ENCODE measurements around the gene ZNF211. TPM values are rescaled to one million over a fixed set of nuclear protein-coding genes. Genes with fewer than 3 reads are reported as not detected.

Gene ZNF211
- total and polyA plus RNA-seq, 10 of the 15 experiments (the other 5 are each of a cell fraction or from before 2014, with no cell fraction given), result 2.1 to 20.6 (median 9.3) TPM

DNA sequence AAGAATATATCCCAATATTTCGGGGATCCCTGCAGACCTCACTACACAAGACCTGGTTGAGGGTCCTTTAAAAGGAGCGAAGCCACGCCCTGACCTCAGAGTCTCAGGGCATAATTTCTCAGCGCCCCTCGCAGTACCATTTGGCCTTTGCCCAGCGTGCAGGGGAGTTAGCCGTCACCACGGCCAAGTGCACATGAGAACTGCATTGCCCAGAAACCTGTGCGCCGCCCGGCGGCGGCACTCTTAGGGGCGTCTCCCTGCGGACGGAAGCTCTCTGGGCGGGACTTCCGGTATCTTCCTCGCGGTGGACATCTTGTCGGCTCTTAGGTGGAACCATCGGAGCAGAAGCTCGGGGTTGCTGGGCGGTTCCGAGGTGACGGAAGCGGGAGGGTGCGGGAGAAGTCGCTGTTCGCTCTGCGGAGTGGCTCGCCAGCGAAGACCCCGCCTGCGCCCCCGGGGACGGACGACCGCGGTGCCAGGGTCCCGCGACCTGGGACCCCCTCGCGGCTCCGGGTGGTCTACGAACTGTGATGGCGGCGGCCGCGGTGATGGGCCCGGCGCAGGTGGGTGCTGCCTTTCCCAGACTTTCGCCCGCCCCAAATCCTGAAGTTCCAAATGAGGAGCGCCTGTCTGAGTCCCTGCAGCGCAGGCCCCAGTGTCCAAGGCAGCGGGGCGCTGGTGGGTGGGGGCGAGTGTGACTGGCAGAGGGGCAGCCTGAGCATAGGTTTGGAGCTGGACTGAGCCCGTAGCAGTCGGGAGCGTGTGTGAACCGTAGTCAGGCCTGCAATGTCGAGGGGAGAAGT, 18.8 kb upstream of the ZNF211 start, which contains the start of gene ZNF134 (continued):
- TF ChIP-seq, protein P1, sequence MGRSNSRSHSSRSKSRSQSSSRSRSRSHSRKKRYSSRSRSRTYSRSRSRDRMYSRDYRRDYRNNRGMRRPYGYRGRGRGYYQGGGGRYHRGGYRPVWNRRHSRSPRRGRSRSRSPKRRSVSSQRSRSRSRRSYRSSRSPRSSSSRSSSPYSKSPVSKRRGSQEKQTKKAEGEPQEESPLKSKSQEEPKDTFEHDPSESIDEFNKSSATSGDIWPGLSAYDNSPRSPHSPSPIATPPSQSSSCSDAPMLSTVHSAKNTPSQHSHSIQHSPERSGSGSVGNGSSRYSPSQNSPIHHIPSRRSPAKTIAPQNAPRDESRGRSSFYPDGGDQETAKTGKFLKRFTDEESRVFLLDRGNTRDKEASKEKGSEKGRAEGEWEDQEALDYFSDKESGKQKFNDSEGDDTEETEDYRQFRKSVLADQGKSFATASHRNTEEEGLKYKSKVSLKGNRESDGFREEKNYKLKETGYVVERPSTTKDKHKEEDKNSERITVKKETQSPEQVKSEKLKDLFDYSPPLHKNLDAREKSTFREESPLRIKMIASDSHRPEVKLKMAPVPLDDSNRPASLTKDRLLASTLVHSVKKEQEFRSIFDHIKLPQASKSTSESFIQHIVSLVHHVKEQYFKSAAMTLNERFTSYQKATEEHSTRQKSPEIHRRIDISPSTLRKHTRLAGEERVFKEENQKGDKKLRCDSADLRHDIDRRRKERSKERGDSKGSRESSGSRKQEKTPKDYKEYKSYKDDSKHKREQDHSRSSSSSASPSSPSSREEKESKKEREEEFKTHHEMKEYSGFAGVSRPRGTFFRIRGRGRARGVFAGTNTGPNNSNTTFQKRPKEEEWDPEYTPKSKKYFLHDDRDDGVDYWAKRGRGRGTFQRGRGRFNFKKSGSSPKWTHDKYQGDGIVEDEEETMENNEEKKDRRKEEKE (IDR thresholded peaks at IDR 0.05), result no peak
- TF ChIP-seq RUNX3 (IDR thresholded peaks at IDR 0.05; ENCODE audit: low read length) (peak; percentile 15; the same call in 1 of the 2 replicates), NFYA (IDR thresholded peaks at IDR 0.05; ENCODE audit: borderline replicate concordance, low read depth, low read length) (no peak), RELA (IDR thresholded peaks at IDR 0.05; ENCODE audit: borderline replicate concordance, partially characterized antibody) (no peak), MTA2 (IDR thresholded peaks at IDR 0.05; ENCODE audit: low read depth) (no peak), FOXK2 (IDR thresholded peaks at IDR 0.05) (no peak), RAD21 (IDR thresholded peaks at IDR 0.05; ENCODE audit: insufficient read depth, low read depth, low read length) (no peak), NR2F1 (conservative IDR thresholded peaks at IDR 0.05) (peak; percentile 24; the same call in 1 of the 2 replicates), NRF1 (conservative IDR thresholded peaks at IDR 0.05; ENCODE audit: low read depth, low read length) (no peak), SUZ12 (IDR thresholded peaks at IDR 0.05; ENCODE audit: unreplicated experiment) (no peak), CBX3 (IDR thresholded peaks at IDR 0.05; ENCODE audit: borderline replicate concordance, low read depth) (no peak), ZNF622 (IDR thresholded peaks at IDR 0.05) (no peak), POLR2AphosphoS2 (IDR thresholded peaks at IDR 0.05; ENCODE audit: low read depth, low read length) (0 out of 2 replicates have a peak, but pooled peaks have one; percentile 51), EED (IDR thresholded peaks at IDR 0.05; ENCODE audit: low read depth) (no peak), CEBPB (IDR thresholded peaks at IDR 0.05; ENCODE audit: borderline replicate concordance in 1 of 2, low read depth in 2 of 2, low read length in 2 of 2) (no peak), MEF2A (IDR thresholded peaks at IDR 0.05; ENCODE audit: insufficient read depth, low read depth, low read length) (no peak), ESRRA (IDR thresholded peaks at IDR 0.05; ENCODE audit: low read length) (no peak)
- TF ChIP-seq, protein P2, sequence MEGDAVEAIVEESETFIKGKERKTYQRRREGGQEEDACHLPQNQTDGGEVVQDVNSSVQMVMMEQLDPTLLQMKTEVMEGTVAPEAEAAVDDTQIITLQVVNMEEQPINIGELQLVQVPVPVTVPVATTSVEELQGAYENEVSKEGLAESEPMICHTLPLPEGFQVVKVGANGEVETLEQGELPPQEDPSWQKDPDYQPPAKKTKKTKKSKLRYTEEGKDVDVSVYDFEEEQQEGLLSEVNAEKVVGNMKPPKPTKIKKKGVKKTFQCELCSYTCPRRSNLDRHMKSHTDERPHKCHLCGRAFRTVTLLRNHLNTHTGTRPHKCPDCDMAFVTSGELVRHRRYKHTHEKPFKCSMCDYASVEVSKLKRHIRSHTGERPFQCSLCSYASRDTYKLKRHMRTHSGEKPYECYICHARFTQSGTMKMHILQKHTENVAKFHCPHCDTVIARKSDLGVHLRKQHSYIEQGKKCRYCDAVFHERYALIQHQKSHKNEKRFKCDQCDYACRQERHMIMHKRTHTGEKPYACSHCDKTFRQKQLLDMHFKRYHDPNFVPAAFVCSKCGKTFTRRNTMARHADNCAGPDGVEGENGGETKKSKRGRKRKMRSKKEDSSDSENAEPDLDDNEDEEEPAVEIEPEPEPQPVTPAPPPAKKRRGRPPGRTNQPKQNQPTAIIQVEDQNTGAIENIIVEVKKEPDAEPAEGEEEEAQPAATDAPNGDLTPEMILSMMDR (IDR thresholded peaks at IDR 0.05 in 2 of 3, conservative IDR thresholded peaks at IDR 0.05 in 1 of 3; ENCODE audit: control insufficient read depth in 2 of 3, extremely low read depth in 1 of 3, insufficient read depth in 1 of 3, low read depth in 3 of 3, low read length in 3 of 3), result 0 out of 6 replicates have a peak, but pooled peaks of 2 of the 3 experiments have one; percentile 4 to 5
- TF ChIP-seq, protein P3, sequence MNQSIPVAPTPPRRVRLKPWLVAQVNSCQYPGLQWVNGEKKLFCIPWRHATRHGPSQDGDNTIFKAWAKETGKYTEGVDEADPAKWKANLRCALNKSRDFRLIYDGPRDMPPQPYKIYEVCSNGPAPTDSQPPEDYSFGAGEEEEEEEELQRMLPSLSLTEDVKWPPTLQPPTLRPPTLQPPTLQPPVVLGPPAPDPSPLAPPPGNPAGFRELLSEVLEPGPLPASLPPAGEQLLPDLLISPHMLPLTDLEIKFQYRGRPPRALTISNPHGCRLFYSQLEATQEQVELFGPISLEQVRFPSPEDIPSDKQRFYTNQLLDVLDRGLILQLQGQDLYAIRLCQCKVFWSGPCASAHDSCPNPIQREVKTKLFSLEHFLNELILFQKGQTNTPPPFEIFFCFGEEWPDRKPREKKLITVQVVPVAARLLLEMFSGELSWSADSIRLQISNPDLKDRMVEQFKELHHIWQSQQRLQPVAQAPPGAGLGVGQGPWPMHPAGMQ (IDR thresholded peaks at IDR 0.05; ENCODE audit: borderline replicate concordance), result no peak
- TF ChIP-seq, protein P4, sequence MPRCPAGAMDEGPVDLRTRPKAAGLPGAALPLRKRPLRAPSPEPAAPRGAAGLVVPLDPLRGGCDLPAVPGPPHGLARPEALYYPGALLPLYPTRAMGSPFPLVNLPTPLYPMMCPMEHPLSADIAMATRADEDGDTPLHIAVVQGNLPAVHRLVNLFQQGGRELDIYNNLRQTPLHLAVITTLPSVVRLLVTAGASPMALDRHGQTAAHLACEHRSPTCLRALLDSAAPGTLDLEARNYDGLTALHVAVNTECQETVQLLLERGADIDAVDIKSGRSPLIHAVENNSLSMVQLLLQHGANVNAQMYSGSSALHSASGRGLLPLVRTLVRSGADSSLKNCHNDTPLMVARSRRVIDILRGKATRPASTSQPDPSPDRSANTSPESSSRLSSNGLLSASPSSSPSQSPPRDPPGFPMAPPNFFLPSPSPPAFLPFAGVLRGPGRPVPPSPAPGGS (IDR thresholded peaks at IDR 0.05; ENCODE audit: borderline replicate concordance, insufficient read depth, low read depth, low read length, poor library complexity, severe bottlenecking), result no peak
